ENCODE data around the gene CCDC183. TPM values are rescaled to one million over a fixed set of nuclear protein-coding genes. Genes with fewer than 3 reads are reported as not detected.
"Not testable (repeated sequence)": the region's sequence is repeated elsewhere in the genome, so short reads cannot be mapped to it uniquely, and the experiment has no call there.

Gene CCDC183
- total RNA-seq, 1 donor from 2014 or later = 9.0 TPM

DNA sequence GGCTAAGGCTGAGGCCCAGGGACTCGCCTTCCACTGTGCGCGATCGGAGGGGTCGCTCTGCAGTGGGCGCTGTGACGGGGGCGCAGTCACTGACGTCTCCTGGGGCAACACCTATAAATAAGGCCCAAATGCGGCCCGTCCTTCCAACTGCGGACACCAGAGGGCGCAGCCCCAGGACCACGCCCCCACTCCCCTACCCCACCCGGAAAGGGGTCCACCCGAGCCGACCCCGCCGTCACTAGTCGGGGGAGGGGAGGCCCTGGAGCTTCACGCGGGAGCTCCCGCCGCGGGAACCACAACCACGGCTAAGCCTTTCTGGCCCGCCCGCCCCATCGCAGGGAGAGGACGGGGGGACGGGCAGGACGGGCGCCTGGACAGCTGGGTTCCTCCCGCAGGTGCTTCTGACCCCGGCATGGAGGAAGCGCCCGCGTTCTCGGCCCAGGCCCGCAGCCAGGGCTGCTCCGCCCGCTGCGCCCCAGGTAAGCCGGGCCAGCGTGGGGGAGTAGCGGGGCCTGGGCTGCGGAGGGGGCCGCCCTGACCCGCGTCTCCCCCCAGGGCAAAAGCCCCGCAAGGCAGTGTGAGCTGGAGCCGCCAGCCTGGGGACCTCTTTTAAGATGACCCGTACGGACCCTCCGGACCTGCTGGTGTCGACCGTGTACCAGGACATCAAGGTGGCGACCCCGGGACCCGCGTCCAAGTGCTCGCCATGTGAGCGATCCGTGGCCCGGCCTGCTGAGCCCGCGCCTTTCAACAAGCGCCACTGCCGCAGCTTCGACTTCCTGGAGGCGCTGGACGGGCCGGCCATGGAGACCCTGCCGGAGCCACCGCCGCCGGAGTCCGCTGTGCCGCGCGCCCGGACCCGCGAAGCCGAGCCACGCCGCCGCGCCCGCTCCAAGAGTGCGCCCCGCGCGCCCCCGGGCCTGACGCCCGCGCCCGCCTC is 47.9 kb downstream of the CCDC183 start:
- not testable (repeated sequence) for H3K27me3 Mint-ChIP-seq; H3K36me3 Mint-ChIP-seq (ENCODE audit: insufficient read depth); H3K4me3 Mint-ChIP-seq (ENCODE audit: low read depth); DNase-seq (ENCODE audit: low spot score, unreplicated experiment); H3K9me3 Mint-ChIP-seq (ENCODE audit: low read depth)
- TF ChIP-seq, protein P1, sequence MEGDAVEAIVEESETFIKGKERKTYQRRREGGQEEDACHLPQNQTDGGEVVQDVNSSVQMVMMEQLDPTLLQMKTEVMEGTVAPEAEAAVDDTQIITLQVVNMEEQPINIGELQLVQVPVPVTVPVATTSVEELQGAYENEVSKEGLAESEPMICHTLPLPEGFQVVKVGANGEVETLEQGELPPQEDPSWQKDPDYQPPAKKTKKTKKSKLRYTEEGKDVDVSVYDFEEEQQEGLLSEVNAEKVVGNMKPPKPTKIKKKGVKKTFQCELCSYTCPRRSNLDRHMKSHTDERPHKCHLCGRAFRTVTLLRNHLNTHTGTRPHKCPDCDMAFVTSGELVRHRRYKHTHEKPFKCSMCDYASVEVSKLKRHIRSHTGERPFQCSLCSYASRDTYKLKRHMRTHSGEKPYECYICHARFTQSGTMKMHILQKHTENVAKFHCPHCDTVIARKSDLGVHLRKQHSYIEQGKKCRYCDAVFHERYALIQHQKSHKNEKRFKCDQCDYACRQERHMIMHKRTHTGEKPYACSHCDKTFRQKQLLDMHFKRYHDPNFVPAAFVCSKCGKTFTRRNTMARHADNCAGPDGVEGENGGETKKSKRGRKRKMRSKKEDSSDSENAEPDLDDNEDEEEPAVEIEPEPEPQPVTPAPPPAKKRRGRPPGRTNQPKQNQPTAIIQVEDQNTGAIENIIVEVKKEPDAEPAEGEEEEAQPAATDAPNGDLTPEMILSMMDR (IDR thresholded peaks at IDR 0.05; ENCODE audit: unreplicated experiment) = peak; percentile 60
- Mint-ChIP-seq H3K27ac (peak overlapping the region; percentile 29), H3K4me1 (ENCODE audit: low read depth) (peaks cover 12% of the 10 kb centered on the region)

GRCh38 chr9:136844761-136845464 is 48.8 kb downstream of the CCDC183 start:
- Mint-ChIP-seq H3K4me1 (ENCODE audit: low read depth) (peaks cover 14% of the 10 kb centered on the region), H3K9me3 (ENCODE audit: low read depth) (no peaks in the 10 kb centered on the region), H3K4me3 (ENCODE audit: low read depth) (no peak overlapping the region), H3K27ac (no peak overlapping the region), H3K36me3 (ENCODE audit: insufficient read depth) (peaks cover 5% of the 10 kb centered on the region), H3K27me3 (peaks cover 6% of the 10 kb centered on the region)
- TF ChIP-seq, protein P1 (IDR thresholded peaks at IDR 0.05; ENCODE audit: unreplicated experiment) = no peak
- DNase-seq (ENCODE audit: low spot score, unreplicated experiment) = no peak

DNA sequence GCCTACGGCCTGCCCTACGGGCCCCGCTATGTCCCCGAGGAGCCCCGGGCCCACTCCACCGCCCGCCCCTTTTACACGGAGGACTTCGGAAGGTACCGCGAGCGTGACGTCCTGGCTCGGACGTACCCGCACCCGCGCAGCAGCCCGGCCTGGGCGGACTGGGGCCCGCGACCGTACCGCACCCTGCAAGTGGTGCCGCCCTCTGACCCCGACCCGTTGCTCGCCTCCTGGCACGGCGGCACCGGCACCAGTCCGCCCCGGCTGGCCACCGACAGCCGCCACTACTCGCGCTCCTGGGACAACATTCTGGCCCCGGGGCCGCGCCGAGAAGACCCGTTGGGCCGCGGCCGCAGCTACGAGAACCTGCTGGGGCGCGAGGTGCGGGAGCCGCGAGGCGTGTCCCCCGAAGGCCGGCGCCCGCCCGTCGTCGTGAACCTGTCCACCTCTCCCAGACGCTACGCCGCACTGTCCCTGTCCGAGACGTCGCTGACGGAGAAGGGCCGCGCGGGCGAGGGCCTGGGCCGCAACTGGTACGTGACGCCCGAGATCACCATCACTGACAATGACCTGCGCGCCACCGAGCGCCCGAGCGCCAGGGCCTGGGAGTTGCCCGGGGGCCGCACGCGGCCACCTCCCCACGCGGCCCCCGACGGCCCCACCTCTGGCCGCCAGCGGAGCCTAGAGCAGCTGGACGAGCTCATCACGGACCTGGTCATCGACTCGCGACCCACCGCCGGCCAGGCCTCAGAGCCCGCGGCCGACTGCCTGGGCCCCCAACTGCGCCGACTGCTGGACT is 49.5 kb downstream of the CCDC183 start:
- Mint-ChIP-seq H3K9me3 (ENCODE audit: low read depth) (no peaks in the 10 kb centered on the region), H3K27ac (no peak overlapping the region), H3K4me3 (ENCODE audit: low read depth) (no peak overlapping the region), H3K36me3 (ENCODE audit: insufficient read depth) (peaks cover 2% of the 10 kb centered on the region), H3K27me3 (peaks cover 6% of the 10 kb centered on the region), H3K4me1 (ENCODE audit: low read depth) (peaks cover 11% of the 10 kb centered on the region)
- TF ChIP-seq, protein P1 (IDR thresholded peaks at IDR 0.05; ENCODE audit: unreplicated experiment) = no peak
- DNase-seq (ENCODE audit: low spot score, unreplicated experiment) = no peak

DNA sequence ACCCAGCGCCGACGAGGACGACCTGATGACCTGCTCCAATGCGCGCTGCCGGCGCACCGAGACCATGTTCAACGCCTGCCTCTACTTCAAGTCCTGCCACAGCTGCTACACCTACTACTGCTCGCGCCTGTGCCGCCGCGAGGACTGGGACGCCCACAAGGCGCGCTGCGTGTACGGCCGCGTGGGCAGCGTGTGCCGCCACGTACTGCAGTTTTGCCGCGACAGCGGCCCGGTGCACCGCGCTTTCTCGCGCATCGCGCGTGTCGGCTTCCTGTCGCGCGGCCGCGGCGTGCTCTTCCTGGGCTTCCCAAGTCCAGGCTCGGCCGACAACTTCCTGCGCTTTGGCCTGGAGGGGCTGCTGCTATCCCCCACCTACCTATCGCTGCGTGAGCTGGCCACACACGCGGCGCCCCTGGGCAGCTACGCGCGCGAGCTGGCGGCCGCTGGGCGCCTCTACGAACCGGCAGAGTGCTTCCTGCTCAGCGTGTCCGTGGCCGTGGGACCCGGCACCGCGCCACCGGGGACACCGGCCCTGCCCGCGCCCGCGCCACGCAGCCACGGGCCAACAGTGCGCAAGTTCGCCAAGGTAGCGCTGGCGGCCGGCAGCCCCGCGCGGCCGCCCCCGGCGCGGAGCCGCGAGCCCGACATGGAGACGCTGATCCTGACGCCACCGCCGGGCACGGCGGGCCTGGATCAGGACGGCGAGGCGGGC is 50.4 kb downstream of the CCDC183 start:
- Mint-ChIP-seq H3K27ac (peak overlapping the region; percentile 59), H3K9me3 (ENCODE audit: low read depth) (no peaks in the 10 kb centered on the region), H3K4me1 (ENCODE audit: low read depth) (peaks cover 5% of the 10 kb centered on the region), H3K36me3 (ENCODE audit: insufficient read depth) (peaks cover 2% of the 10 kb centered on the region), H3K27me3 (peaks cover 6% of the 10 kb centered on the region), H3K4me3 (ENCODE audit: low read depth) (no peak overlapping the region)
- TF ChIP-seq, protein P1 (IDR thresholded peaks at IDR 0.05; ENCODE audit: unreplicated experiment) = no peak
- DNase-seq (ENCODE audit: low spot score, unreplicated experiment) = no peak

All from progenitor cell of endocrine pancreas (in vitro differentiated cells).